Naive thymus-derived CD4-positive, alpha-beta T cell (primary cell): ENCODE results near the gene FRS3. TPM values are rescaled to one million over a fixed set of nuclear protein-coding genes. Genes with fewer than 3 reads are reported as not detected.

Experiments used
- ATAC-seq: fragments of 150-1000 bp; cut with Tn5 transposase; 2 replicates; pipeline ENCODE4 v1.10.0; 2021; ENCODE audit warnings: mild to moderate bottlenecking, moderate library complexity
- CTCF ChIA-PET: fragments of 350-600 bp; sonication (Branson Sonifier 250); formaldehyde crosslinking; loops from one replicate; lab custom pipeline; 2021; ENCODE audit warnings: antibody characterized with exemption; lab: Charles Lee
- POLR2A ChIA-PET: fragments of 350-600 bp; sonication (Branson Sonifier 250); formaldehyde crosslinking; loops from one replicate; lab custom pipeline; 2021; ENCODE audit warnings: antibody characterized with exemption, inconsistent platforms; lab: Charles Lee
- DNase-seq, 9 donors: peaks; one replicate each; pipeline versions ENCODE4 v3.0.0 to v3.0.0-alpha.2; 2020 to 2022; ENCODE audit warnings: mixed read lengths in 1 of 9
- H3K27ac ChIP-seq: one replicate; pipeline ENCODE4 v1.7.0; 2013; ENCODE audit warnings: mild to moderate bottlenecking, low read depth, low read length, moderate library complexity
- H3K27me3 ChIP-seq, 2 donors: one replicate each; pipeline ENCODE4 v1.7.0; 2013; ENCODE audit warnings: low read length in 2 of 2, mild to moderate bottlenecking in 2 of 2, moderate library complexity in 2 of 2; ENCODE audit not compliant: control insufficient read depth in 2 of 2, insufficient read depth in 2 of 2
- H3K36me3 ChIP-seq, 3 experiments: 1 replicate in 2 of 3; 2 replicates in 1 of 3; pipeline ENCODE4 v1.7.0; 2013; ENCODE audit warnings: low read length in 3 of 3, mild to moderate bottlenecking in 3 of 3, moderate library complexity in 1 of 3; ENCODE audit not compliant: insufficient read depth in 3 of 3, control insufficient read depth in 2 of 3
- H3K4me1 ChIP-seq, 2 donors: one replicate each; pipeline ENCODE4 v1.7.0; 2013; ENCODE audit warnings: low read length in 2 of 2, mild to moderate bottlenecking in 2 of 2, moderate library complexity in 1 of 2; ENCODE audit not compliant: control insufficient read depth in 2 of 2, insufficient read depth in 2 of 2
- H3K4me3 ChIP-seq: 2 replicates; pipeline ENCODE4 v1.7.0; 2013; ENCODE audit warnings: mild to moderate bottlenecking, low read length
- H3K9me3 ChIP-seq, 3 experiments: 1 replicate in 2 of 3; 2 replicates in 1 of 3; pipeline ENCODE4 v1.7.0; 2013; ENCODE audit warnings: low read length in 3 of 3; ENCODE audit not compliant: control insufficient read depth in 2 of 3
- H3K27ac Mint-ChIP-seq, 9 donors: one replicate each; pipeline ENCODE4 v1.8.0; 2020 to 2022; ENCODE audit warnings: mixed read lengths in 9 of 9, mild to moderate bottlenecking in 8 of 9, moderate library complexity in 5 of 9, inconsistent platforms in 2 of 9
- H3K27me3 Mint-ChIP-seq, 5 donors: one replicate each; pipeline ENCODE4 v1.8.0; 2021 to 2022; ENCODE audit warnings: mixed read lengths in 5 of 5, mild to moderate bottlenecking in 1 of 5
- H3K36me3 Mint-ChIP-seq, 5 donors: one replicate each; pipeline ENCODE4 v1.8.0; 2020 to 2022; ENCODE audit warnings: mixed read lengths in 5 of 5, mild to moderate bottlenecking in 3 of 5, inconsistent platforms in 1 of 5
- H3K4me1 Mint-ChIP-seq, 7 donors: one replicate each; pipeline ENCODE4 v1.8.0; 2020 to 2022; ENCODE audit warnings: mixed read lengths in 7 of 7, mild to moderate bottlenecking in 3 of 7, inconsistent platforms in 1 of 7
- H3K4me3 Mint-ChIP-seq, 10 donors: one replicate each; pipeline ENCODE4 v1.8.0; 2020 to 2022; ENCODE audit warnings: mild to moderate bottlenecking in 10 of 10, mixed read lengths in 10 of 10, moderate library complexity in 6 of 10, inconsistent platforms in 2 of 10
- H3K9me3 Mint-ChIP-seq, 11 donors: one replicate each; pipeline ENCODE4 v1.8.0; 2020 to 2022; ENCODE audit warnings: mixed read lengths in 11 of 11, mild to moderate bottlenecking in 4 of 11, inconsistent platforms in 1 of 11, moderate library complexity in 1 of 11
- intact Hi-C, 2 donors: fragments of 100-400 bp; cut with micrococcal nuclease; formaldehyde crosslinking; loops; one replicate each; pipeline ENCODE4 v1.15.1; 2023
- polyA plus RNA-seq, 2 donors: library from polyadenylated mRNA; unstranded; fragments of 300-500 nt; fragmentation: Illumina TruSeq; gene quantifications; one replicate each; pipeline ENCODE4 v1.2.3, GENCODE V29; 2021
- total RNA-seq, 6 experiments: library from RNA in 5 of 6; stranded (reverse) in 5 of 6; gene quantifications; 1 replicate in 5 of 6; 2 replicates in 1 of 6; pipeline ENCODE4 v1.2.3 and lab custom pipeline; 2021 to 2026

FRS3 gene
- total RNA-seq, result 10 to 100 TPM in 1 of 5 experiments, 1 to 10 TPM in 4; 5.1 to 10.6 (median 5.5) TPM
- 1 to 10 TPM; 1.9 to 2.4 TPM for polyA plus RNA-seq
- total RNA-seq (lab: John Stamatoyannopoulos, UW), result 3.0 reads per million, percentile 16 among the genes with 10 or more reads in this experiment

- no peaks in the 10 kb centered on the region for H3K27me3 ChIP-seq
- DNase-seq (peak; percentile 96 to 100 (median 97)), ATAC-seq (peak; percentile 99)
- Mint-ChIP-seq H3K36me3 (peaks cover 0 to 8% (median 2%) of the 10 kb centered on the region in 5 donors), H3K27me3 (peaks cover 0 to 24% (median 0%) of the 10 kb centered on the region in 5 donors), H3K27ac (peak within 1 kb of the TSS; percentile 47 to 86 (median 72)), H3K4me3 (peak within 1 kb of the TSS; percentile 87 to 95 (median 90)), H3K4me1 (peaks cover 10 to 26% (median 22%) of the 10 kb centered on the region in 7 donors), H3K9me3 (peaks cover 0 to 2% (median 0%) of the 10 kb centered on the region in 11 donors)
- ChIA-PET POLR2A (no interaction called here), CTCF (no interaction called here)
- H3K4me3 ChIP-seq, result peak within 1 kb of the TSS; percentile 59
- H3K36me3 ChIP-seq, result peaks cover 0 to 18% (median 0%) of the 10 kb centered on the region in 3 experiments
- H3K27ac ChIP-seq, result peak within 1 kb of the TSS; percentile 65
- H3K4me1 ChIP-seq, result peaks cover 7 to 9% of the 10 kb centered on the region in 2 donors
- H3K9me3 ChIP-seq, result no peaks in the 10 kb centered on the region
- intact Hi-C loops, result loop anchor here (1.0 to 10.0 kb wide), 14 partner anchors 7 to 1115 kb away; partner anchors contain the start of genes MRPS10 (in 2 of the 2), TFEB (in 2 of the 2), TOMM6 (in 2 of the 2) and CCND3 (in 1 of the 2)
Observed at GRCh38 chr6:41779788-41780550, at the start of gene FRS3. FRS3 (minus strand) TSS chr6:41779900; CDS start chr6:41776987, 2,913 bp downstream.

- intact Hi-C loops, result no loop called here
- DNase-seq (no peak), ATAC-seq (no peak)
- ChIA-PET POLR2A (no interaction called here), CTCF (no interaction called here)
- no peaks in the 10 kb centered on the region for H3K4me1 Mint-ChIP-seq
- peaks cover 0 to under 1% (median 0%) of the 10 kb centered on the region in 5 donors for H3K36me3 Mint-ChIP-seq
- H3K27ac ChIP-seq, result no peak overlapping the region
- no peaks in the 10 kb centered on the region for H3K4me1 ChIP-seq
- no peaks in the 10 kb centered on the region for H3K36me3 ChIP-seq
- no peak overlapping the region for H3K4me3 Mint-ChIP-seq
- peaks cover 0 to 2% (median 0%) of the 10 kb centered on the region in 11 donors for H3K9me3 Mint-ChIP-seq
- no peaks in the 10 kb centered on the region for H3K9me3 ChIP-seq
- H3K4me3 ChIP-seq, result no peak overlapping the region
- H3K27me3 ChIP-seq, result no peaks in the 10 kb centered on the region
- H3K27ac Mint-ChIP-seq, result no peak overlapping the region
- no peaks in the 10 kb centered on the region for H3K27me3 Mint-ChIP-seq
Observed at GRCh38 chr6:41826343-41827022, 46.8 kb upstream of the FRS3 start.

- H3K4me1 Mint-ChIP-seq, result no peaks in the 10 kb centered on the region
- intact Hi-C loops, result no loop called here
- no peak overlapping the region for H3K4me3 ChIP-seq
- no peaks in the 10 kb centered on the region for H3K4me1 ChIP-seq
- CTCF ChIA-PET, result interaction anchor here (0.5 kb wide), 1 partner anchor 210 kb away, joined by 3 read pairs; no protein-coding TSS in a partner anchor
- DNase-seq (no peak), ATAC-seq (no peak)
- POLR2A ChIA-PET, result interaction anchor here (0.6 kb wide), 2 partner anchors 713 to 1053 kb away, joined by 3 to 5 read pairs; no protein-coding TSS in a partner anchor
- H3K27ac Mint-ChIP-seq, result no peak overlapping the region
- H3K27me3 ChIP-seq, result no peaks in the 10 kb centered on the region
- H3K36me3 ChIP-seq, result no peaks in the 10 kb centered on the region
- no peak overlapping the region for H3K4me3 Mint-ChIP-seq
- no peaks in the 10 kb centered on the region for H3K27me3 Mint-ChIP-seq
- no peaks in the 10 kb centered on the region for H3K36me3 Mint-ChIP-seq
- H3K9me3 Mint-ChIP-seq, result peaks cover 0 to 2% (median 0%) of the 10 kb centered on the region in 11 donors
- no peaks in the 10 kb centered on the region for H3K9me3 ChIP-seq
- no peak overlapping the region for H3K27ac ChIP-seq
Observed at GRCh38 chr6:41824571-41825569, 45.2 kb upstream of the FRS3 start.

GRCh38 chr6:41823178-41823577 lies 43.5 kb upstream of the FRS3 start:
- ATAC-seq, result no peak
- no peak overlapping the region for H3K27ac ChIP-seq
- POLR2A ChIA-PET, result no interaction called here

GRCh38 chr6:41822021-41822420 lies 42.3 kb upstream of the FRS3 start:
- DNase-seq (no peak), ATAC-seq (no peak)
- intact Hi-C loops, result no loop called here
- no peak overlapping the region for H3K27ac ChIP-seq
- Mint-ChIP-seq H3K27me3 (no peaks in the 10 kb centered on the region), H3K4me1 (peaks cover 0 to 1% (median 0%) of the 10 kb centered on the region in 7 donors), H3K9me3 (peaks cover 0 to 2% (median 0%) of the 10 kb centered on the region in 11 donors), H3K4me3 (no peak overlapping the region), H3K36me3 (no peaks in the 10 kb centered on the region), H3K27ac (no peak overlapping the region)
- ChIA-PET POLR2A (interaction anchor here (0.7 kb wide), 1 partner anchor 189 kb away, joined by 3 read pairs; no protein-coding TSS in a partner anchor), CTCF (no interaction called here)
- H3K4me1 ChIP-seq, result no peaks in the 10 kb centered on the region
- H3K36me3 ChIP-seq, result no peaks in the 10 kb centered on the region
- H3K9me3 ChIP-seq, result no peaks in the 10 kb centered on the region
- no peaks in the 10 kb centered on the region for H3K27me3 ChIP-seq
- H3K4me3 ChIP-seq, result no peak overlapping the region

More at GRCh38 chr6:41823178-41823577, 43.5 kb upstream of the FRS3 start:
- intact Hi-C loops, result no loop called here
- Histone ChIP-seq H3K9me3 (no peaks in the 10 kb centered on the region), H3K4me3 (no peak overlapping the region), H3K36me3 (no peaks in the 10 kb centered on the region), H3K27me3 (no peaks in the 10 kb centered on the region), H3K4me1 (no peaks in the 10 kb centered on the region)
- H3K27me3 Mint-ChIP-seq, result no peaks in the 10 kb centered on the region
- H3K4me3 Mint-ChIP-seq, result no peak overlapping the region
- CTCF ChIA-PET, result no interaction called here
- H3K4me1 Mint-ChIP-seq, result no peaks in the 10 kb centered on the region
- peaks cover 0 to 2% (median 0%) of the 10 kb centered on the region in 11 donors for H3K9me3 Mint-ChIP-seq
- H3K36me3 Mint-ChIP-seq, result no peaks in the 10 kb centered on the region
- no peak overlapping the region for H3K27ac Mint-ChIP-seq
- no peak for DNase-seq

- no peak for ATAC-seq
- ChIA-PET POLR2A (interaction anchor here (0.6 kb wide), 1 partner anchor 26 kb away, joined by 3 read pairs; no protein-coding TSS in a partner anchor), CTCF (no interaction called here)
- DNase-seq, result no peak
- H3K36me3 ChIP-seq, result no peaks in the 10 kb centered on the region
- no peak overlapping the region for H3K4me3 ChIP-seq
- Mint-ChIP-seq H3K36me3 (no peaks in the 10 kb centered on the region), H3K9me3 (peaks cover 0 to 2% (median 0%) of the 10 kb centered on the region in 11 donors), H3K4me1 (peaks cover 0 to 2% (median under 1%) of the 10 kb centered on the region in 7 donors), H3K27me3 (no peaks in the 10 kb centered on the region), H3K27ac (no peak overlapping the region), H3K4me3 (no peak overlapping the region)
- intact Hi-C loops, result no loop called here
- H3K4me1 ChIP-seq, result no peaks in the 10 kb centered on the region
- no peaks in the 10 kb centered on the region for H3K27me3 ChIP-seq
- H3K27ac ChIP-seq, result no peak overlapping the region
- H3K9me3 ChIP-seq, result no peaks in the 10 kb centered on the region
Observed at GRCh38 chr6:41821266-41821665, 41.6 kb upstream of the FRS3 start.
